Measurements from ENCODE around the gene SST.

DNA sequence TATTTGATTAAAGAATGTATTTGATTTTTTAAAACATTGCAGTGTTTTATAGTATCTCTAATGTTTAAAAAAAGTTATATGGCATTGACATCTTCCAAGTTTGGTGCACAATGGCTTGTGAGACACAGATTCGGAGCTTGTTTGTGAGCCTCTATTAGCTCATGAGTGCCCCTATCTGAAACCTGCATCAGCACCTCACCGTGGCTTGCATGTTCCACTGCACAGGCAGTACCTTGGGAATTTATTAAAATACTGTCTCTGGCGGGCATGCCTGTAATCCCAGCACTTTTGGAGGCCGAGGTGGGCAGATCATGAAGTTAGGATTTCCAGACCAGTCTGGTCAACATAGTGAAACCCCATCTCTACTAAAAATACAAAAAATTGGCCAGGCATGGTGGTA lies 39.0 kb upstream of the SST start:
- TF ChIP-seq POLR2A (IDR thresholded peaks at IDR 0.05): no peak
- TF ChIP-seq, protein P1, sequence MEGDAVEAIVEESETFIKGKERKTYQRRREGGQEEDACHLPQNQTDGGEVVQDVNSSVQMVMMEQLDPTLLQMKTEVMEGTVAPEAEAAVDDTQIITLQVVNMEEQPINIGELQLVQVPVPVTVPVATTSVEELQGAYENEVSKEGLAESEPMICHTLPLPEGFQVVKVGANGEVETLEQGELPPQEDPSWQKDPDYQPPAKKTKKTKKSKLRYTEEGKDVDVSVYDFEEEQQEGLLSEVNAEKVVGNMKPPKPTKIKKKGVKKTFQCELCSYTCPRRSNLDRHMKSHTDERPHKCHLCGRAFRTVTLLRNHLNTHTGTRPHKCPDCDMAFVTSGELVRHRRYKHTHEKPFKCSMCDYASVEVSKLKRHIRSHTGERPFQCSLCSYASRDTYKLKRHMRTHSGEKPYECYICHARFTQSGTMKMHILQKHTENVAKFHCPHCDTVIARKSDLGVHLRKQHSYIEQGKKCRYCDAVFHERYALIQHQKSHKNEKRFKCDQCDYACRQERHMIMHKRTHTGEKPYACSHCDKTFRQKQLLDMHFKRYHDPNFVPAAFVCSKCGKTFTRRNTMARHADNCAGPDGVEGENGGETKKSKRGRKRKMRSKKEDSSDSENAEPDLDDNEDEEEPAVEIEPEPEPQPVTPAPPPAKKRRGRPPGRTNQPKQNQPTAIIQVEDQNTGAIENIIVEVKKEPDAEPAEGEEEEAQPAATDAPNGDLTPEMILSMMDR (IDR thresholded peaks at IDR 0.05): no peak

All from stomach (tissue), 4 donors.